SW 1271 (cell line): ENCODE data around the gene ELN.

Source experiments
- DNase-seq, 2 experiments: peaks; one replicate each; lab custom pipeline; 2025; lab: John Stamatoyannopoulos, UW

The ELN gene

GRCh38 chr7:74094224-74095101 is 66.5 kb downstream of the ELN start:
- peak; percentile 70 to 92 for DNase-seq

GRCh38 chr7:74095135-74095534 is 67.2 kb downstream of the ELN start:
- no peak for DNase-seq

GRCh38 chr7:74097937-74098614 is 70.1 kb downstream of the ELN start:
- DNase-seq = no peak

- DNase-seq = no peak
Measured at GRCh38 chr7:74099031-74099430, 71.1 kb downstream of the ELN start.

- no peak for DNase-seq
Measured at GRCh38 chr7:74101061-74101681, 73.2 kb downstream of the ELN start.

GRCh38 chr7:74103219-74103772 is 75.3 kb downstream of the ELN start:
- DNase-seq = no peak

GRCh38 chr7:74104702-74105101 is 76.7 kb downstream of the ELN start:
- DNase-seq = no peak

GRCh38 chr7:74105992-74106391 is 78.0 kb downstream of the ELN start:
- DNase-seq = no peak

GRCh38 chr7:74106846-74107245 is 78.9 kb downstream of the ELN start:
- DNase-seq = no peak

GRCh38 chr7:74115326-74115725 is 87.4 kb downstream of the ELN start:
- no peak for DNase-seq

GRCh38 chr7:74116356-74116755 is 88.4 kb downstream of the ELN start:
- DNase-seq = no peak
